Mammary epithelial cell (primary cell): Measurements from ENCODE around the gene PLEK.

ENCODE experiments used
- CTCF ChIP-seq, 2 donors: IDR thresholded peaks in 1 of 2; conservative IDR thresholded peaks in 1 of 2; 2 replicates each; pipeline ENCODE4 v1.5.1; 2011 to 2012; ENCODE audit warnings: inconsistent platforms in 2 of 2, low read length in 2 of 2, mild to moderate bottlenecking in 2 of 2, control low read depth in 1 of 2, low read depth in 1 of 2; ENCODE audit not compliant: insufficient read depth in 1 of 2; ENCODE audit errors: extremely low read depth in 1 of 2
- EZH2 ChIP-seq: IDR thresholded peaks from 2 replicates; pipeline ENCODE4 v1.6.1; 2012; ENCODE audit warnings: low read length, inconsistent platforms, borderline replicate concordance

- TF ChIP-seq CTCF (conservative IDR thresholded peaks at IDR 0.05 in 1 of 2, IDR thresholded peaks at IDR 0.05 in 1 of 2; ENCODE audit: extremely low read depth in 1 of 2, insufficient read depth in 1 of 2, low read depth in 1 of 2, low read length in 2 of 2) (no peak), EZH2 (no peak)
Observed at GRCh38 chr2:68386365-68386764, 21.3 kb downstream of the PLEK start.
